Activated CD4-positive, alpha-beta T cell treated with anti-CD3 and anti-CD28 coated beads for 36 hours (primary cell): ENCODE data around the gene TOP2B. TPM values are rescaled to one million over a fixed set of nuclear protein-coding genes. Genes with fewer than 3 reads are reported as not detected.

Source experiments
- ATAC-seq: fragments of 200-7000 bp; cut with Tn5 transposase; one replicate; pipeline ENCODE4 v1.10.0; 2021; ENCODE audit warnings: mild to moderate bottlenecking, moderate library complexity
- CTCF ChIA-PET: fragments of 350-600 bp; sonication (Branson Sonifier 250); formaldehyde crosslinking; loops from one replicate; lab custom pipeline; 2021; ENCODE audit warnings: antibody characterized with exemption; lab: Charles Lee
- POLR2A ChIA-PET: fragments of 350-600 bp; sonication (Branson Sonifier 250); formaldehyde crosslinking; loops from one replicate; lab custom pipeline; 2021; ENCODE audit warnings: antibody characterized with exemption, inconsistent platforms; lab: Charles Lee
- DNase-seq: peaks from one replicate; pipeline ENCODE4 v3.0.0-alpha.2; 2020
- H3K27ac Mint-ChIP-seq: one replicate; pipeline ENCODE4 v1.8.0; 2021; ENCODE audit warnings: mixed read lengths
- H3K27me3 Mint-ChIP-seq: one replicate; pipeline ENCODE4 v1.8.0; 2021; ENCODE audit warnings: mixed read lengths
- H3K36me3 Mint-ChIP-seq: one replicate; pipeline ENCODE4 v1.8.0; 2021; ENCODE audit warnings: low read depth, mixed read lengths
- H3K4me1 Mint-ChIP-seq: one replicate; pipeline ENCODE4 v1.8.0; 2021; ENCODE audit warnings: mixed read lengths
- H3K4me3 Mint-ChIP-seq: one replicate; pipeline ENCODE4 v1.8.0; 2021; ENCODE audit warnings: mild to moderate bottlenecking, moderate library complexity, mixed read lengths
- H3K9me3 Mint-ChIP-seq: one replicate; pipeline ENCODE4 v1.8.0; 2021; ENCODE audit warnings: low read depth, mixed read lengths
- intact Hi-C, 2 experiments: fragments of 100-400 bp; cut with DNase I in 1 of 2; cut with micrococcal nuclease in 1 of 2; formaldehyde crosslinking; loops; one replicate each; pipeline versions ENCODE4 v1.14.2 to v1.15.1; 2022 to 2024; cut with DNase I, micrococcal nuclease
- total RNA-seq, 2 experiments: library from RNA; stranded (reverse); gene quantifications; one replicate each; pipeline ENCODE4 v1.2.3, GENCODE V29; 2021

The TOP2B gene
- total RNA-seq, 2 experiments from 2014 or later = 132 to 156 TPM

DNA sequence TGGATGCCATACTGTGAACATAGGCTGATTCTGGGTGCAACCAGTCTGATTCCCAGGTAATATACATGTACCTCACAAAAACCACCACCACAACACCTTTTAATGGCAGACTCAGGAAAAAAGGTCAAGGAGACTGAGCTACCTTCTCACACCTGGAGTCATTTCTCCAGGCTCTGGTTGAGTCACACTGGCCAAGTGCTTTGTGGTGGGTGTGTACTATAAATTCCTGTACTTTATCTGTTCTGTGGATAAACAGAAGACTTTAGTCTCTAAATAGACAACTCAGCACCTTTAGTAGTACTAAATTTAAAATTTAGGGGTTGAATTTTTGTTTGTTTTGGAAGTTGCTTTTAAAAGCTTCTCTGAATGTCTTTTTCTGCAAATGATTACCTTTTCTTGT is 46.7 kb downstream of the TOP2B start:
- Mint-ChIP-seq H3K4me1 (peaks cover 7% of the 10 kb centered on the region), H3K27me3 (no peaks in the 10 kb centered on the region), H3K9me3 (no peaks in the 10 kb centered on the region), H3K27ac (no peak overlapping the region), H3K4me3 (no peak overlapping the region), H3K36me3 (peaks cover 32% of the 10 kb centered on the region)
- peak; percentile 17 for DNase-seq
- peak; percentile 63 for ATAC-seq
- intact Hi-C loops = no loop called here
- ChIA-PET CTCF (interaction anchor here (0.9 kb wide), 1 partner anchor 103 kb away, joined by 4 read pairs; no protein-coding TSS in a partner anchor), POLR2A (no interaction called here)

DNA sequence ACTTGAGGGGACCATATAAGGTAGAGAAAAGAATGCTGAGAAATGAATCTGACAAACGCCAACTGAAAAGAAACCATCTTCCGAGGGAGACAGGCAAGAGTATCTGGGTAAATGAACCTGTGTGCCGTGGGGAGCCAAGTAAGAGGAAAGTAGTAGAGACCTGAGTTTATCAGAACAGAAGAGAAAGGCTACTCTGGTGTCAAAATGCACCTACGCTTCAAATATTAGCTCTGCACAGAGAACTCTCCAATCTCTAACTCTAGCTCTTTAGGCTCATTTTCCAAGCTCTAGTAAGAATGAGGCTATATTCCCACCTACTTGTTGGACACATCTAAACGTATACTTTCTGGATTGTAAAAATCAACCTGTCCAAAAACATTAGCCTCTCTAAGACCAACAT is 53.5 kb downstream of the TOP2B start:
- intact Hi-C loops = no loop called here
- Mint-ChIP-seq H3K4me3 (no peak overlapping the region), H3K4me1 (no peaks in the 10 kb centered on the region), H3K27me3 (no peaks in the 10 kb centered on the region), H3K36me3 (peaks cover 46% of the 10 kb centered on the region), H3K27ac (peak overlapping the region; percentile 11), H3K9me3 (no peaks in the 10 kb centered on the region)
- ATAC-seq (no peak), DNase-seq (no peak)
- ChIA-PET POLR2A (no interaction called here), CTCF (interaction anchor here (0.7 kb wide), 1 partner anchor 511 kb away, joined by 3 read pairs; no protein-coding TSS in a partner anchor)

DNA sequence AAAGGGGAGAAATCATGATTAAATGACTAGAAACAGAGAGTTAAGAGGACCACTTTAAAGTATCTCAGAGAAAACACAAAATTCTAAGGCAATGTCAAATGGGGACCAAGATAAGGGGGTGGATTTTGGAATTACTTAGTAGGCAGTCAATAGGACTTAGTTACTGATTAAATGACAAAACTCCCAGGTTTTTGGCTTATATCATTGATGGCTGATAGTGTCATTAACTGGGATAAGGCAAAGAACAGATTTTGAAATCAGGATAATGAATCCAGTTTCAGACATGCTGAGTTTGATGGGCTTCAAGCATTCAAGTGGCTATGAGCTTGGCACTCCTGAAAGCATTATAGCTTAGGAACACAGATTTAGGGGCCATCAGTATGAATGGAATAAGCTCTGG is 53.9 kb downstream of the TOP2B start:
- Mint-ChIP-seq H3K4me1 (no peaks in the 10 kb centered on the region), H3K36me3 (peaks cover 48% of the 10 kb centered on the region)

DNA sequence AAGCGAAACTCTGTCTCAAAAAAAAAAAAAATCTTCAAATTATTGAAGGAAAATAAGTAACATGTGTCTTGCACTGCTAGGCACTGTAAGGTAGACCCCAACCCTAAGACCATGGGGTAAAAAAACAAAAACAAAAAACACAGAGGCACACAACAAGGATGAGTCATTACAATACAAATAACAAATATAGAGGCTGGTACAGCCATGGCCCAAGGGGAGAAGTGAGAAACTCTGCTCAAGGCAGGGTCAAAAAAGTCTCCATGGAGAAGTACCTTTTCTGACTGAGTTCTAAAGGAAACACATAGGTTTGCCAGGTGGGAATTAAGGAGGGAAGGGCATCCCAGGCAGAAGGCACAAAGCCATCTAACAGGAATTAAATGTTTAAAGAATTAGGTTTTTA is 54.5 kb downstream of the TOP2B start:
- intact Hi-C loops = no loop called here
- Mint-ChIP-seq H3K4me1 (no peaks in the 10 kb centered on the region), H3K27ac (peak overlapping the region; percentile 35), H3K9me3 (no peaks in the 10 kb centered on the region), H3K4me3 (no peak overlapping the region), H3K27me3 (no peaks in the 10 kb centered on the region), H3K36me3 (peaks cover 49% of the 10 kb centered on the region)
- POLR2A ChIA-PET = no interaction called here
- no peak for ATAC-seq
- DNase-seq = no peak
- CTCF ChIA-PET = no interaction called here

More for the DNA sequence above, 53.9 kb downstream of the TOP2B start:
- POLR2A ChIA-PET = no interaction called here
- intact Hi-C loops = no loop called here
- ATAC-seq (no peak), DNase-seq (no peak)
- no peaks in the 10 kb centered on the region for H3K27me3 Mint-ChIP-seq
- CTCF ChIA-PET = interaction anchor here (0.7 kb wide), 1 partner anchor 512 kb away, joined by 3 read pairs; no protein-coding TSS in a partner anchor
- no peaks in the 10 kb centered on the region for H3K9me3 Mint-ChIP-seq
- H3K27ac Mint-ChIP-seq = peak overlapping the region; percentile 35
- H3K4me3 Mint-ChIP-seq = no peak overlapping the region

DNA sequence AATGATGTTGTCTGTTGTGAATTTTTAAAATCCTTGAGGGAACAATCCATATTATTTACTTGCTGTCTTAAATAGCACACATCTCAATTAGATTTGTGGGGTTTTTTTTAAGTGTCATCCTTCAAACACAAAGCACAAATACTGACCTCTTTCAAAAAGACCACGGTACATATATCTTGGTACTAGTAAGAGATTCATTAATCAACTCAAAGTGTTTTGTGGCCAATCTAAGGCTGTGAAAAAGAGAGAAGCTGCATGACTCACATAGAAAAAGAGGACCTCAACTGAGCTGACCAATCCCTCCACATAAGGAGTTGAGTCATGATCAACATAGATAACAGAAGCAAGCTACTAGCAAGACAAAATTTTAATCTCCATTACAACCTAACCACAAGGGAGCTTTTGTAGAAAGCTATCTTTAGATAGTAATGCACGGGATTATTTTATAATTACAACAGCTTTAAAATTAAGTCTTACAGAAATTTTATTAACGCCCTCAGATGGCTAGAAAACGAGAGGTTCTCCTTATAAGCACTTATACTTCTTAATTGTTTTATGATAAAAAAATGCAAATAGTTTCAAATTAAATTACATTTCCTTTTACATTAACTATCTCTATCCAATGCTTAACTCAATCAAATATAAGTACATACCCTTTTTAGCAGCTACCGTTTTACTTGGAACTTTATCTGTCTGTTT is 60.5 kb downstream of the TOP2B start:
- ChIA-PET CTCF (interaction anchor here (0.5 to 1.5 kb wide), 6 partner anchors 9 to 305 kb away, joined by 3 to 10 read pairs (median 3); no protein-coding TSS in a partner anchor), POLR2A (no interaction called here)
- Mint-ChIP-seq H3K27me3 (no peaks in the 10 kb centered on the region), H3K36me3 (peaks cover 40% of the 10 kb centered on the region), H3K27ac (no peak overlapping the region), H3K4me3 (no peak overlapping the region), H3K4me1 (peaks cover 3% of the 10 kb centered on the region), H3K9me3 (no peaks in the 10 kb centered on the region)
- intact Hi-C loops = no loop called here
- DNase-seq (no peak), ATAC-seq (peak; percentile 90)

DNA sequence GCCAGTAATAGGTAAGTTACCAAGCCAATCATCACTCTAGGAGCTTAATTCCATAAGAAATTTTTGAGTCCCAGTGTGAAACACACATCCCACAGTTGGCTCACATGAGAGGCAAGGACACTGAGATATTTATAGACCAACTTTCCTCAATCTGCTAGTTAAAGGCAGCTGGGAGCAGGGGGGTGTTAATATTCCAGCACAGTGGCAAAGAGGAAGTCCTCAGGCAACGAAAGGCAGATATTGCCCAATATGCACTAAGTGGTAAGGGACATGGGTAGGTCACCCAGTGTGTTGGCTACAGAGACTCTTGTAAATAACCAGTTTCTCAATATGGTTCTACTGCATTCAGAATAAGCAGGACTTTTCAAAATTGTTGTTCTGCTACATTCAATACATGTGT is 61.0 kb downstream of the TOP2B start:
- ATAC-seq (no peak), DNase-seq (no peak)
- Mint-ChIP-seq H3K4me3 (no peak overlapping the region), H3K4me1 (peaks cover 3% of the 10 kb centered on the region), H3K27me3 (no peaks in the 10 kb centered on the region), H3K36me3 (peaks cover 42% of the 10 kb centered on the region), H3K27ac (peak overlapping the region; percentile 25), H3K9me3 (no peaks in the 10 kb centered on the region)
- ChIA-PET CTCF (interaction anchor here (1.3 to 1.5 kb wide), 2 partner anchors 9 to 10 kb away, joined by 4 to 10 read pairs; no protein-coding TSS in a partner anchor), POLR2A (no interaction called here)
- intact Hi-C loops = no loop called here

DNA sequence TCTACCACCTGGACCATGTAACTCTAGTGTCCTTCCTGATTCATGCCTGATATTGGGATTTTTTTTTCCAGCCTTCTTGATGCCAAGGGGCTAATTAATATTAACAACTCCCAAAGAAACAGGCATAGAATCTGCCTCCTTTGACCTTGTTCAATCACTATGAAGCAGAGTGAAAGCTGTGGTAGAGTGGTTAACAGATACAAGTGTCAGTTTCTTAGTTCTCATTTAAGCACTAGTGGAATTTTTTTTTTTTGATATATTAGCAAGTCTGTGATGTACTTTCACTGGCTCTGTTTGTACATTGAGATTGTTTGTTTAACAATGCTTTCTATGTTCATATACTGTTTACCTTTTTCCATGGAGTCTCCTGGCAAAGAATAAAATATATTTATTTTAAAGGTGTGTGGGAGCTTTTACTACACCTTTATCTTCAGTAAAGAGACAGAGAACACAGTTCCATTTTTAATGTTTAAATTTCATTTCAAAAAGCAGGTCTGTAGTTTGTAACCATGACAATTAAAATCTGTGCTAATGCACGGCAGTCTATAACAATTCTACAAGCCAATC is 67.1 kb downstream of the TOP2B start:
- no peak for DNase-seq
- ChIA-PET POLR2A (no interaction called here), CTCF (interaction anchor here (1.4 kb wide), 1 partner anchor 12 kb away, joined by 3 read pairs; no protein-coding TSS in a partner anchor)
- Mint-ChIP-seq H3K27ac (no peak overlapping the region), H3K36me3 (peaks cover 13% of the 10 kb centered on the region), H3K4me1 (peaks cover 2% of the 10 kb centered on the region), H3K4me3 (no peak overlapping the region), H3K9me3 (no peaks in the 10 kb centered on the region), H3K27me3 (no peaks in the 10 kb centered on the region)
- ATAC-seq = no peak
- intact Hi-C loops = loop anchor here in 1 of 2 experiments (10.0 kb wide), 1 partner anchor 1593 kb away; no protein-coding TSS in a partner anchor

DNA sequence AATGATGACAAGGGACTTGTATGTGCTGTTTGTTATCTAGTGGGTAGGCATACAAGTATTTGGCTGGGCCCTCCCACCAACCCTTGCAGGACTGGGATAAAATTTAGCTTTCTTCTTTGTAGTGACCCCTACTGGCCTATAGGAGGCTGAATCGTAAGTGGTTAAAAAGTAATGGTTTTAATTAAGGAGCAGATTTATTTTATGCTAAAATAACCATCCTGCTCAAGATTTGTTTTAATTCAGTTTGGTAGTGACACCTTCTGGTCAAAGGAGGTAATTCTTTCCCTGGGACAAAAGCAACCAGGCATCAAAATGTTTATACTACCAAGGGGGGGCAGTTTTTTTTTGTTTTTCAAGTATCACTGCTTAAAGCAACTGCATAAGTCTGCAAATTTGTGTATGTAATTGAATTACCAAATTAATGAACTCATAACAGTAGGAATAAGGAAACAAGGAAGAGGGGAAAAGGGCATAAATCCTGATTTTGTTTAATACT is 70.7 kb downstream of the TOP2B start:
- Mint-ChIP-seq H3K36me3 (peaks cover 4% of the 10 kb centered on the region), H3K27me3 (no peaks in the 10 kb centered on the region)
- DNase-seq = peak; percentile 12

DNA sequence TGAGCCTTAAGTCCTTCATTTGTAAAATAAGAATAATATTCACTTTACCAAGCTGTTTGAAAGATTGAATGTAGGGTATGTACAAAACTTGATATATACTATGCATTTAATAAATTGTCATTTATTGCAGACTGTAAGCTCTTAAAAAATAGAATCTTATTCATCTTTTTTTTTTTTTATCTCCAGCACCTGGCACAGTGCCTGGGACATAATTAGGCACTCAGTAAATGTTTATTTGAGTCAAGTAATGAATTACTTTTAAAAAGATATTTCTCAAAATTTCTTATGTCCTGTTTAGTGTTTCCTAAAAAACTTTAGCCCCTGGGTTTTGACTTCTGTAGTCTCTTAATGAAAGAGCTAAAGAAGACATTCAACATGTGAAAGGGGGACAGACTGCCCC is 71.7 kb downstream of the TOP2B start:
- CTCF ChIA-PET = interaction anchor here (1.0 to 2.9 kb wide), 12 partner anchors 8 to 275 kb away, joined by 3 to 16 read pairs (median 4); no protein-coding TSS in a partner anchor
- H3K27ac Mint-ChIP-seq = no peak overlapping the region
- H3K27me3 Mint-ChIP-seq = no peaks in the 10 kb centered on the region
- DNase-seq (no peak), ATAC-seq (no peak)
- no peak overlapping the region for H3K4me3 Mint-ChIP-seq
- peaks cover 2% of the 10 kb centered on the region for H3K4me1 Mint-ChIP-seq
- no peaks in the 10 kb centered on the region for H3K9me3 Mint-ChIP-seq
- intact Hi-C loops = loop anchor here (5.0 to 10.0 kb wide), 2 partner anchors 61 to 1588 kb away; no protein-coding TSS in a partner anchor
- no peaks in the 10 kb centered on the region for H3K36me3 Mint-ChIP-seq
- POLR2A ChIA-PET = no interaction called here

More for the DNA sequence above, 70.7 kb downstream of the TOP2B start:
- intact Hi-C loops = loop anchor here (1.0 to 10.0 kb wide), 5 partner anchors 61 to 1589 kb away; no protein-coding TSS in a partner anchor
- ChIA-PET CTCF (interaction anchor here (0.7 to 2.9 kb wide), 15 partner anchors 9 to 912 kb away, joined by 3 to 16 read pairs (median 4); no protein-coding TSS in a partner anchor), POLR2A (no interaction called here)
- H3K9me3 Mint-ChIP-seq = no peaks in the 10 kb centered on the region
- no peak overlapping the region for H3K4me3 Mint-ChIP-seq
- H3K27ac Mint-ChIP-seq = no peak overlapping the region
- peaks cover 2% of the 10 kb centered on the region for H3K4me1 Mint-ChIP-seq
- peak; percentile 56 for ATAC-seq

DNA sequence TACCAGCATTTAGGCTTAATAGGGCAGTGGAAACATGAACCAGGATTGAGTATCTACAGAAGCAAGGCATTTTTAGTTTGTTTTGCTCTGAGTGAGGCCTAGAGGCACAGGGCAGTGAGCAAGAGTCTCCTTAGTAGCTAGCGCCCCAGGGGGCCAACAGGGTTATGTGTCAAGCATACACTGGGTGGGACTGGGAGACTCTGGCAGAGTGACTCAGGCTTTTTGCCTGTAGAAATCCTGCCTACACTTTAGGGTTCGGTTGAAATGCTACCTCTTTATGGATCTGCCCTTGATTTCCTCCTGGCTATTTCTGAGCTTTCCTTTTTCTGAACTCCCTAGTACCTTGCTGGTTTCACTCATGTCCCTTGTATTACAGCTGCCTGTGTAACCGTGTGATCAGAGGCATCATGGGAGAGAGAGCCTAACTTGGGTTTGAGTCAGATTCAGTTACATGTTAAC is 72.2 kb downstream of the TOP2B start:
- ATAC-seq (peak; percentile 72), DNase-seq (peak; percentile 42)
- H3K27ac Mint-ChIP-seq = peak overlapping the region; percentile 61
- no peaks in the 10 kb centered on the region for H3K9me3 Mint-ChIP-seq
- intact Hi-C loops = loop anchor here (5.0 to 10.0 kb wide), 2 partner anchors 60 to 1588 kb away; no protein-coding TSS in a partner anchor
- H3K27me3 Mint-ChIP-seq = no peaks in the 10 kb centered on the region
- CTCF ChIA-PET = interaction anchor here (0.5 to 2.9 kb wide), 11 partner anchors 7 to 1407 kb away, joined by 3 to 16 read pairs (median 3); no protein-coding TSS in a partner anchor
- H3K4me1 Mint-ChIP-seq = peaks cover 2% of the 10 kb centered on the region
- no peaks in the 10 kb centered on the region for H3K36me3 Mint-ChIP-seq
- POLR2A ChIA-PET = no interaction called here
- H3K4me3 Mint-ChIP-seq = no peak overlapping the region

DNA sequence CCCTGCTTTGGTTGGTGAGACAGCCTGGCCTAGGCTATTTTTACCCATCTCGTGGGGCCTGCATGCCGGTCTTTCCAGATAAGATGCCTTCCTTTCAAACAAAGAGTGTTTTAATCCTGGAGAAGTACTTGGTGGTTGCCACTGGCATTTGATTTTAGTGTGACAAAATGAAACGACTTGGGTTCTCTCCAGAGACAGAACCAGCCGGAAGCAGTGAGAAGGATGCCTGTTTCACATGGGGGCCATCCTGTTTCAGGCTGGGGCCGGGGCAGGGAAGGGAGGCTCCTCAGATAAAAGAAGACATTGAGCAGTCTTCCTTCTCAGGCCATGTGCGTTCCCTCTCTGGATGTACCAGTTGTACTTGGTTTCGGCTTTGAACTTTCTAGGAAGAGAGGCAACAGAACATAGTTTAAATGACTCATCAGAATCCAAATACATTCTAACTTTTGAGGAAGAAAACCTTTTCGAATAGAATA is 74.9 kb downstream of the TOP2B start:
- ChIA-PET POLR2A (no interaction called here), CTCF (no interaction called here)
- Mint-ChIP-seq H3K36me3 (no peaks in the 10 kb centered on the region), H3K27me3 (no peaks in the 10 kb centered on the region), H3K4me3 (no peak overlapping the region), H3K27ac (no peak overlapping the region), H3K9me3 (no peaks in the 10 kb centered on the region), H3K4me1 (peaks cover 2% of the 10 kb centered on the region)
- ATAC-seq = no peak
- intact Hi-C loops = loop anchor here (5.0 to 10.0 kb wide), 2 partner anchors 58 to 1585 kb away; no protein-coding TSS in a partner anchor
- no peak for DNase-seq
